H1 (cell line): ENCODE data around the gene LMNB1. TPM values are rescaled to one million over a fixed set of nuclear protein-coding genes. Genes with fewer than 3 reads are reported as not detected.
A peak's percentile ranks its signal among the peaks of the same experiment; 100 is the strongest.

Experiments used
- ASH2L ChIP-seq: fragments of 200-600, 300-600 bp; sonication (generic); IDR thresholded peaks from one replicate; pipeline ENCODE4 v1.7.1; 2017; ENCODE audit warnings: low read length
- CBX8 ChIP-seq: fragments of 300-800, 300-1000 bp; sonication (generic); IDR thresholded peaks from 2 replicates; pipeline ENCODE4 v1.7.1; 2016; ENCODE audit warnings: low read depth, low read length, borderline replicate concordance
- CHD2 ChIP-seq: IDR thresholded peaks from 2 replicates; pipeline ENCODE4 v1.6.1; 2012; ENCODE audit warnings: low read length, improper control_type of control experiment
- CREB1 ChIP-seq: IDR thresholded peaks from 2 replicates; pipeline ENCODE4 v1.6.1; 2012; ENCODE audit warnings: inconsistent platforms
- EGR1 ChIP-seq: IDR thresholded peaks from 2 replicates; pipeline ENCODE4 v1.6.1; 2011; ENCODE audit warnings: low read depth, low read length, borderline replicate concordance
- FOSL1 ChIP-seq: IDR thresholded peaks from 2 replicates; pipeline ENCODE4 v1.6.1; 2011; ENCODE audit warnings: mild to moderate bottlenecking, low read depth, low read length, moderate library complexity; ENCODE audit not compliant: insufficient read depth
- GABPA ChIP-seq: IDR thresholded peaks from 2 replicates; pipeline ENCODE4 v1.6.1; 2011; ENCODE audit warnings: mild to moderate bottlenecking, low read length, moderate library complexity, borderline replicate concordance; ENCODE audit not compliant: insufficient read depth
- GTF2F1 ChIP-seq: IDR thresholded peaks from 2 replicates; pipeline ENCODE4 v1.6.1; 2012; ENCODE audit warnings: low read depth, low read length, improper control_type of control experiment, borderline replicate concordance
- KDM1A ChIP-seq: fragments of 200-600, 300-600 bp; sonication (generic); IDR thresholded peaks from 2 replicates; pipeline ENCODE4 v1.7.1; 2016; ENCODE audit warnings: mild to moderate bottlenecking, low read length, borderline replicate concordance
- POLR2A ChIP-seq, 2 experiments: IDR thresholded peaks; 1 replicate in 1 of 2; 2 replicates in 1 of 2; pipeline ENCODE4 v1.6.1; 2011; ENCODE audit warnings: low read depth in 2 of 2, low read length in 2 of 2, mild to moderate bottlenecking in 2 of 2; ENCODE audit errors: control extremely low read depth in 1 of 2
- RAD21 ChIP-seq, 2 experiments: IDR thresholded peaks in 1 of 2; conservative IDR thresholded peaks in 1 of 2; 2 replicates each; pipeline ENCODE4 v1.6.1; 2011; ENCODE audit warnings: low read depth in 2 of 2, low read length in 2 of 2, improper control_type of control experiment in 1 of 2, inconsistent platforms in 1 of 2, mild to moderate bottlenecking in 1 of 2, moderate library complexity in 1 of 2
- RBBP5 ChIP-seq: IDR thresholded peaks from 2 replicates; pipeline ENCODE4 v1.7.1; 2012; ENCODE audit warnings: low read depth, mild to moderate bottlenecking, inconsistent platforms, low read length, moderate library complexity, borderline replicate concordance
- SP1 ChIP-seq: IDR thresholded peaks from 2 replicates; pipeline ENCODE4 v1.6.1; 2011; ENCODE audit warnings: low read depth, low read length
- SP4 ChIP-seq: IDR thresholded peaks from 2 replicates; pipeline ENCODE4 v1.6.1; 2012; ENCODE audit warnings: low read length, inconsistent platforms
- SRF ChIP-seq: IDR thresholded peaks from 2 replicates; pipeline ENCODE4 v1.6.1; 2011; ENCODE audit warnings: mild to moderate bottlenecking, low read depth, low read length, moderate library complexity
- SUZ12 ChIP-seq: fragments of 200-600 bp; sonication (generic); IDR thresholded peaks from 2 replicates; pipeline ENCODE4 v1.6.1; 2012; ENCODE audit warnings: mild to moderate bottlenecking, inconsistent platforms, low read length, moderate library complexity, mixed read lengths
- TEAD4 ChIP-seq: IDR thresholded peaks from 2 replicates; pipeline ENCODE4 v1.6.1; 2012; ENCODE audit warnings: low read depth, low read length, inconsistent platforms, mixed read lengths
- ZNF274 ChIP-seq: IDR thresholded peaks from 2 replicates; pipeline ENCODE4 v1.7.0; 2012; ENCODE audit warnings: low read length, borderline replicate concordance; ENCODE audit errors: extremely low read depth
- polyA plus RNA-seq, 7 experiments: library from polyadenylated mRNA; depleted of rRNA in 3 of 7; stranded (reverse) in 5 of 7; unstranded in 2 of 7; fragments of >200 nt in 5 of 7; fragments of 200-250 nt in 2 of 7; gene quantifications; 1 replicate in 5 of 7; 2 replicates in 1 of 7; 4 replicates in 1 of 7; pipeline versions ENCODE4 v1.2.1 to v1.2.3, GENCODE V29; 2011 to 2013; ENCODE audit warnings: missing spikeins in 2 of 7, mixed read lengths in 2 of 7
- total RNA-seq: library from RNA; stranded (reverse); fragmentation: NEBNext Ultra II Directional; extraction: Animal tissue kit (Norgen Biotek cat#: 25700); gene quantifications from 2 replicates; pipeline ENCODE4 v1.2.1, GENCODE V29; 2021
- TF ChIP-seq, protein P1 (sequence below): IDR thresholded peaks from 2 replicates; pipeline ENCODE4 v1.6.1; 2011; ENCODE audit warnings: low read length, improper control_type of control experiment
- TF ChIP-seq, protein P2 (sequence below), 3 experiments: IDR thresholded peaks; 1 replicate in 2 of 3; 2 replicates in 1 of 3; pipeline versions ENCODE4 v1.5.1 to v1.6.1; 2011; ENCODE audit warnings: low read length in 3 of 3, mild to moderate bottlenecking in 3 of 3, inconsistent platforms in 2 of 3, low read depth in 1 of 3, moderate library complexity in 1 of 3; ENCODE audit not compliant: insufficient read depth in 1 of 3; ENCODE audit errors: control extremely low read depth in 1 of 3
- TF ChIP-seq, protein P3 (sequence below): IDR thresholded peaks from 2 replicates; pipeline ENCODE4 v1.6.1; 2012; ENCODE audit warnings: low read length, inconsistent platforms

The LMNB1 gene
- total and polyA plus RNA-seq, 2 of the 8 experiments (the other 6 are each of a cell fraction or from before 2014, with no cell fraction given) = 73.5 to 225 TPM

DNA sequence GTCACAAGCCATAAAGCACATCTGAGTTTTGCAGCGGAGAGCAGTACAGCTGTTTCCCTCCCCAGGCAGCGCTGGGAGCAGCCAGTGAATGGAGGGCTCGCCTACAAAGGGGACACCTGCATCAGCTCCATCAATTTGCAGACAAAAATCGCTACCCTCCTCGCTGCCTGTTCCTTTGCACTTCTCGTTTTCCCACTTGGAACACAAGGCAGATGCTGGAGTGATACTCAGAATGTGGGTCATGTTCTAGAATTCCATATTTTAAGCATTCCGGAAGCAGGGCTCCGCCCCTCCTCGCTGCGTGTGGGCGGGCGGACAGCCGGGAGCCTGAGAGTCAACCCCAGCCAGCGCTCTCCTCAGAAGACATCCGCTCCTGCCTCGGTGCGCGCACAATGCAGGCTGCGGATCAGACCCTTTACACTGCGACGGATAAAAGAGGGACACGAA is 92.1 kb downstream of the LMNB1 start (continued):
- TF ChIP-seq, protein P1, sequence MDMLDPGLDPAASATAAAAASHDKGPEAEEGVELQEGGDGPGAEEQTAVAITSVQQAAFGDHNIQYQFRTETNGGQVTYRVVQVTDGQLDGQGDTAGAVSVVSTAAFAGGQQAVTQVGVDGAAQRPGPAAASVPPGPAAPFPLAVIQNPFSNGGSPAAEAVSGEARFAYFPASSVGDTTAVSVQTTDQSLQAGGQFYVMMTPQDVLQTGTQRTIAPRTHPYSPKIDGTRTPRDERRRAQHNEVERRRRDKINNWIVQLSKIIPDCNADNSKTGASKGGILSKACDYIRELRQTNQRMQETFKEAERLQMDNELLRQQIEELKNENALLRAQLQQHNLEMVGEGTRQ = no peak
- TF ChIP-seq SP1 (0 out of 2 replicates have a peak, but pooled peaks have one; percentile 29), SRF (no peak), FOSL1 (no peak), CBX8 (no peak), CREB1 (no peak), ASH2L (peak; percentile 39), ZNF274 (no peak), TEAD4 (no peak), GABPA (no peak), SUZ12 (no peak), POLR2A (IDR thresholded peaks at IDR 0.05; ENCODE audit: control extremely low read depth in 1 of 2, low read depth in 2 of 2, low read length in 2 of 2) (peak in 1 of 2 experiments; percentile 59; a peak in 1 of 3 replicates), KDM1A (no peak), RBBP5 (no peak), SP4 (no peak), CHD2 (no peak), RAD21 (IDR thresholded peaks at IDR 0.05 in 1 of 2, conservative IDR thresholded peaks at IDR 0.05 in 1 of 2; ENCODE audit: low read depth in 2 of 2, low read length in 2 of 2) (peak in 1 of 2 experiments; percentile 13; a peak in 1 of 4 replicates), EGR1 (no peak), GTF2F1 (no peak)
- TF ChIP-seq, protein P2, sequence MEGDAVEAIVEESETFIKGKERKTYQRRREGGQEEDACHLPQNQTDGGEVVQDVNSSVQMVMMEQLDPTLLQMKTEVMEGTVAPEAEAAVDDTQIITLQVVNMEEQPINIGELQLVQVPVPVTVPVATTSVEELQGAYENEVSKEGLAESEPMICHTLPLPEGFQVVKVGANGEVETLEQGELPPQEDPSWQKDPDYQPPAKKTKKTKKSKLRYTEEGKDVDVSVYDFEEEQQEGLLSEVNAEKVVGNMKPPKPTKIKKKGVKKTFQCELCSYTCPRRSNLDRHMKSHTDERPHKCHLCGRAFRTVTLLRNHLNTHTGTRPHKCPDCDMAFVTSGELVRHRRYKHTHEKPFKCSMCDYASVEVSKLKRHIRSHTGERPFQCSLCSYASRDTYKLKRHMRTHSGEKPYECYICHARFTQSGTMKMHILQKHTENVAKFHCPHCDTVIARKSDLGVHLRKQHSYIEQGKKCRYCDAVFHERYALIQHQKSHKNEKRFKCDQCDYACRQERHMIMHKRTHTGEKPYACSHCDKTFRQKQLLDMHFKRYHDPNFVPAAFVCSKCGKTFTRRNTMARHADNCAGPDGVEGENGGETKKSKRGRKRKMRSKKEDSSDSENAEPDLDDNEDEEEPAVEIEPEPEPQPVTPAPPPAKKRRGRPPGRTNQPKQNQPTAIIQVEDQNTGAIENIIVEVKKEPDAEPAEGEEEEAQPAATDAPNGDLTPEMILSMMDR (IDR thresholded peaks at IDR 0.05; ENCODE audit: control extremely low read depth in 1 of 3, insufficient read depth in 1 of 3, low read depth in 1 of 3, low read length in 3 of 3) = no peak
- TF ChIP-seq, protein P3, sequence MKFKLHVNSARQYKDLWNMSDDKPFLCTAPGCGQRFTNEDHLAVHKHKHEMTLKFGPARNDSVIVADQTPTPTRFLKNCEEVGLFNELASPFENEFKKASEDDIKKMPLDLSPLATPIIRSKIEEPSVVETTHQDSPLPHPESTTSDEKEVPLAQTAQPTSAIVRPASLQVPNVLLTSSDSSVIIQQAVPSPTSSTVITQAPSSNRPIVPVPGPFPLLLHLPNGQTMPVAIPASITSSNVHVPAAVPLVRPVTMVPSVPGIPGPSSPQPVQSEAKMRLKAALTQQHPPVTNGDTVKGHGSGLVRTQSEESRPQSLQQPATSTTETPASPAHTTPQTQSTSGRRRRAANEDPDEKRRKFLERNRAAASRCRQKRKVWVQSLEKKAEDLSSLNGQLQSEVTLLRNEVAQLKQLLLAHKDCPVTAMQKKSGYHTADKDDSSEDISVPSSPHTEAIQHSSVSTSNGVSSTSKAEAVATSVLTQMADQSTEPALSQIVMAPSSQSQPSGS = no peak
